Stimulated activated CD4-positive, alpha-beta T cell treated with anti-CD3 and anti-CD28 coated beads, Interleukin-12 subunit alpha, Interleukin-12 subunit beta, amount 100 ng/mL, for 4 hours (primary cell): ENCODE measurements around the gene ETV6.

Source experiments
- DNase-seq: peaks from one replicate; pipeline ENCODE4 v3.0.0-alpha.2; 2020

Gene ETV6

DNA sequence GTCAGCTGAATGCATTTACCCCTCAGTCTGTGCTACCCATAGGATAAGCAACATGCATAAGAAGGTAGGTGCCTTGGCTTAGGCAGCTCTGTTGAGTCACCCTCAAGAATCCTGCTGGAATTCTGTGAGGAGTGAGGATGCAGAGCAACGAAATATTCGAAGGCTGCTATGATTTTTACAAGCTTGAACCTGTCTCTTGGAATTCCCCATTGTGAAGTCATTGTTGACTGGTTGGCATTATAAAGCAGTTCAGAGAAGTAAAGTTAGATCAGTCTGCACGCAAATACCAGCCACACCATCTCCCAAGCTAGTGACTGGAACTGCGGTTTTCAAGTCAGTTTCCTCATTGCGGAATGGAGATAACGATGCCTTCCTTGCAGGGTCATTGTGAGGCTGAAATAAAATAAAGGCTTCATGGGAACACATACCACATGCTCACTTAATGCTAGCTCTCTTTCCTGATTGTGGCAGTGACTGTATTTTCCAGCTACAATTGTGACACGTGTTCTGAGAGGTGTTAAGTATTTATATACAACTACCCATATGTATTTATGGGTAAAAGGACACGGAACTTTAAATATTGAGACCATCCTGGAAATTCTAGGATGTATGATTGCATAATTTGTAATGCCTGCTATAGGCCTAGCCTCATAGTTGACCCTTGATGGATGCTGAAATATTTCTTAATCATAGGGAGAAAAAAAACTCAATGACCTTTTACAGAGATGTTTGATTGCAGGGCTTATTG lies 96.7 kb downstream of the ETV6 start:
- DNase-seq: no peak

- no peak for DNase-seq
These were observed 97.7 kb downstream of the ETV6 start for GRCh38 chr12:11746940-11747716.

GRCh38 chr12:11747969-11748368 lies 98.5 kb downstream of the ETV6 start:
- DNase-seq: no peak

GRCh38 chr12:11748903-11749302 lies 99.4 kb downstream of the ETV6 start:
- DNase-seq: no peak

DNA sequence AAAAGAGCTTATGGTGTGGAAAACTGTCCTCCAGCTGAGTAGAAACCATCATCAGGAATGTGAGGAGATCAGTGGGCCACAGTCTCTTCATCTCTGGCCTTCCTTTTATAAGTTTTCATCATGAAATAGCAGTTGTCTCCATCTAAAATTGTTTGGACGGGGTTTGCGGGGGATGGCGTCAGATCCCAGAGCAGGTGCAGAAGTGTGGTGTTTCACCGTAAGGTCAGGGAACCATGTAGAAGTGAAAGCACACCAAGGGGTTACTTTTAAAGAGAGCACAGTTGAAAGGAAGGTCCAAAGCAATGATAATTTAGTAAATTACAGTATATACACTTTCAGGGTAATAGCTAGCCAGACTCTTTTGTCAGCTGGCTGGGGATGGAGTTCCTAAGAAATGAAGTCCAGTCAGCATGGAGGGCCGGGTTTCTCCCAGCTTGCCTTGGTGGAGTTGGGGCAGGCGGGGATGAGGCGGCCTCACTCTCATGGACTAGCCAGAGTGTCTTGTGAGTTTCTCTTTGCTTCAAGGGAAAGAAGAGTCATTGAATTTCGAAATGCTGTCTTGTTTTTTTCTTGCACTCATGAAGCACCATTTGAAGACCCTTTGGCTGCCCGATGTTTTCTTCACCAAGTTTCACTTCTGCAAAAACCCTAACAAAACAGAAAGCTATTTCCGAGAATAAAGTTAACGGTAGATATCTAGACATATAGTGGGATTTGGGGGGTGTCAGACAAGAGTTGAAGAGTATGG lies 100.6 kb downstream of the ETV6 start:
- DNase-seq: no peak

DNA sequence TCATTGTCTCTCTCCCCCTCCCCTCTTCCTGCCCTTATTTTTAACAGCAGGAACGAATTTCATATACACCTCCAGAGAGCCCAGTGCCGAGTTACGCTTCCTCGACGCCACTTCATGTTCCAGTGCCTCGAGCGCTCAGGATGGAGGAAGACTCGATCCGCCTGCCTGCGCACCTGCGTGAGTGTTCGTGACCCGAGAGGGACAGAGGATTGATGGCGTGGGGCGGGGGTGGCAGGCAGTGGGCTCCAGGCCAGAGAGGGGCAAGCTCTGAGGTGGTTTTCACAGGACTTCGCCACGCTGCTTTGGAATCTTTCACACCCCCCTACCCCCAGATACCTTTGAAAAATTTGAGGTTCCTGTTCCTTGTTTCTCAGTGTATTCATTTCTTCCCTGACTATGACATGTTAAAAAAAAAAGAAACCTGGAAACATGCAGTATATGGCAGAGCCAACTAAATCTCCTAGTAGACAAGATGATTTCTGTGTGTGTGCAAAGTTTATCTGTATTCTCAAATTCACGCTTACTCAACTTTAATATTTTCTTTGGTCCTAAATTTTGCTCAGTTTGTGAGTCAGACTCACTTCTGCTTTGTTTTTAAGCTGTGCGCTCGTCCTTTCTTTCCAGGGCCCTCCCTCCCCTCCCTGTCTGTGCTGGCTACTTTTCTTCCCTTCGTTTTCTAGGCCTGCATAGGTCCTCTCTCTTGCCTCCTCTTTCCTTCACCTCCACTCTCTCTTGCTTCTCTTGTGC lies 103.1 kb downstream of the ETV6 start:
- DNase-seq: no peak

GRCh38 chr12:11753150-11753499 lies 103.7 kb downstream of the ETV6 start:
- DNase-seq: no peak

DNA sequence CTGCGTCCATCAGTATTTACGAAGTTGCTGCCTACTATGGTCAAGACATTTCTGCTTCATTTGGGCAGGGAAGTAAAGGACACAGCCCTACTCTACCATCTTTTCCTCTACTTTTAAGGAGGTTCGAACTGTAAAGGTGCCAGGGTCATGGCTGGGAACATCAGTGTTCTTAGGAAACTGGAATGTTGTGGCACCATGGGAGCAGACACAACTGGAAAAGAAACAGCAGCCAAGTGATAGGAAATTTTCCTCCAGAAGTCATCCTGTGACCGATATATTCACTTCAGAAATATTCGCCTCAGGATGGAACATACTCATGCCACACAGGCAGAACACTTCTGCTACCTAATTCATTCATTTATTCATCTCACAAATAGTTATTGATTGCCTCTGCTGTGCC lies 104.4 kb downstream of the ETV6 start:
- DNase-seq: no peak

GRCh38 chr12:11754256-11754655 lies 104.8 kb downstream of the ETV6 start:
- no peak for DNase-seq

DNA sequence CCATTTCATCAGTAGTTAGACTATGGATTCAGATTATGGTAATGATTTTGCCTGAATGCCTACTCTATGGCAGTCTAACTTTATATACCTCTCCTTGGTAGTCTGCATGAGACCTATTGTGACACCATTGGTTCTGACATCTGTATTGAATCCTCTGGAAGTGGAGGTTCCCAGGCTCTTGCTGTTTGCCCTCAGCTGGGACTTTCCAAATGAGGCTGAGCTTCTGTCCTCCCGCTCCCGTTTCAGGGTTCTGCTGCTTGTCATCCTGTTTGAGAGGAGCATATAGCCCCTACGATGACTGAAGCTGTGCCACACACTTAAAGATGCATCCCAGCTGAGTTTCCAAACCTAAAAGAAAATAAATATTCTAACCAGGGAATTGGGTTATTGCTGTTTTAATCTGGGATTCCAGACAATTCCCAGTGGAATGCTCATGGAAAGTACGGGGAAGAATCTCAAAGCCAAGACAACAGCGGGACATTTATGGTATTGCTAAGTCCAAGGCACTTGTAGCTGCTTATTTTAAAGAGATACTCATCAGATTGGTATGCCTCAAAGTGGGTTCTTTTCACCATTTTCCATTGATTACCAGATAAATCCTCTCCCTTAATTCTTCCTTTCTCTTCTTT lies 105.9 kb downstream of the ETV6 start:
- DNase-seq: no peak

DNA sequence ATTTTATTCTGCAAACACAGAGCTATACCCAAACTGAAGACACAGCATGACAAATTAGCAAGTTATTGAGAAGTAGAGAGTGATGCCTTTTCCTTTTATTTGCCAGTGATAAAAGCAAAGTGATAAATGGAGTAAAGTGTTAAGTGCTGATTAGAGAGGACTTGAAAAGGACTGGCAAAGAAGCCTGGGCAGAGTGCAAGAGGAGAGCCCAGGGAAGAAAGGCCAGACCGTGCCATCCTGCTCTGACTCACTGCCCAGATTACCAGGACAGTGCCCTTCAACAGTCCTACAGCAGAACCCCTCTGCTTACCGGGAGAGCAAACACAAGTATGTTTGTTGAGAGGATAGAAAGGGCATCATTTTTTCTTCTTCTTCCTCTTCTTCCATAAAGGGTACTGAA lies 106.5 kb downstream of the ETV6 start:
- no peak for DNase-seq

DNA sequence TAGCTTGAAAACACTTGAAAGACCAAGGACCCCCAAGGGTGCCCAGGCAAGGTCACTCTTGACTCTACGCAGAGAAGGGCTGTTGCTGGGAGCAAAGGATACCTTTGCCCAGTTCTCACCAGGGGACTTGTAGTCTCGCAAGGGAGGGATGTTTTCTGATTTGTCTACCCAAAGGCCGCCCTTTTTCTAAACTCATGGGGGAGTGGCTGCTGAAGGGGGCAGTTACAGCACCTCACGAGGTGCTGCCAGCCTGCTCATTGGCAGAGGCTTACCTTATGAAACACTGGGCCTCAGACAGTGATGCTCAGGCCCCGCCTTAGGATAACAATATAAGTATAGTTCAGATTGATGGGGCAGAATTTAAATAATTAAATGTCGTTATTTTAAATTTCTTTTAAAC lies 107.0 kb downstream of the ETV6 start:
- no peak for DNase-seq

- no peak for DNase-seq
These were observed 107.6 kb downstream of the ETV6 start for GRCh38 chr12:11757095-11757494.

DNA sequence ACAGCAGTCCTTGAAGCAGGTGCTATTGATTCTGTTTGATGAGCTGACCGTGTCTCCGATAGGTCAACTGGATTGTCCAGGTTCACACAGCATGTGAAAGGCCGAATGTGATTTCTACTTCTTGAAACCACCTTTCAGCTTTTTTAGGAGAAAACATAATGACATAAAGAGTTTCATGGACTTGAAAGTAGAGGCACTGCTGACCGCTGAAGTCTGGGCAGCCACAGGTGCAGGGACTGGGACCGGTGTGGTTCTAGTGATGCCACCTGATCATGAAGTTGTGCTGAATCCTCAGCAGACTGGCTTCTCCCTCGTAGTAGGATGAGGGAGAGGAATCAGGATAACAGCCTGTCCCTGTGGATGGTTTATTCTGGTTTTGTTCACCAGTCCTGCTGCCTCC lies 108.1 kb downstream of the ETV6 start:
- no peak for DNase-seq

- DNase-seq: no peak
These were observed 108.6 kb downstream of the ETV6 start for GRCh38 chr12:11758087-11758486.

- DNase-seq: no peak
These were observed 109.3 kb downstream of the ETV6 start for GRCh38 chr12:11758510-11759493.

DNA sequence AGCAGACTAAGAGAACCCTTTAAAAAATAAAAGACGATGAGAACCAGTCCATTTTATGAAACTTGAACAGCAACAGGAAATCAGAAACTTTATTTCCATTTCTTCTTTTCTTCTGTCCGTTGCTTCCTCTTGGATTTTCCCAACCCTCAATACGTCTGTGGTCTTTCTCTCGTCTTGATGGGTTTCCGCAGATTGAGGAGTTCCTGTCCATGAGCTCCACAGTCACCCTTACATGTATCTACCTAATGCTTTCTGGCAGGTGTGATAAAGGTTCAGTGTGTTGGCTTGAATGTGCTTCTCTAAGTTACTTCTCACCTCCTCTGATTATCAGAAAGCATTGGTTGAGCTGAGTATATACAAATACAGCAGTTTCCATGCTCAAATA lies 110.0 kb downstream of the ETV6 start:
- DNase-seq: no peak

DNA sequence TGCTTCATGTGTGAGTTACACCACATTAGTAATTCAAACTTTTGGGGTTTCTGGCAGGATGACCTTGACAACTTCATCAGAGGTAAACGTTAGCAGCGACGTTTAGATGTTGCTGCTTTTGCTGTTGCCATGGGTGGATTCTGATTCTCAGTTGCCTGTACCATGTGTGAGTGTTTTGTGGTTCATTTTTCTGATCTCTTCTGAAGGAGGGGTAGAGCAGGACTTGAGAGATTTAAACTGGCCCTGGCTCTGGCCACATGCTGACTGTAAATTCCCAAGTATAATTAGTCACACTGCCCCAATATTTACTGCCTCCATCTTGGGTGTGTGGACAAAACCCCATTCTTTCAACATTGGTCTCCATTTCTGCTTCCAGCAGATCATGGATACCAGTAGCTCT lies 110.4 kb downstream of the ETV6 start:
- no peak for DNase-seq

DNA sequence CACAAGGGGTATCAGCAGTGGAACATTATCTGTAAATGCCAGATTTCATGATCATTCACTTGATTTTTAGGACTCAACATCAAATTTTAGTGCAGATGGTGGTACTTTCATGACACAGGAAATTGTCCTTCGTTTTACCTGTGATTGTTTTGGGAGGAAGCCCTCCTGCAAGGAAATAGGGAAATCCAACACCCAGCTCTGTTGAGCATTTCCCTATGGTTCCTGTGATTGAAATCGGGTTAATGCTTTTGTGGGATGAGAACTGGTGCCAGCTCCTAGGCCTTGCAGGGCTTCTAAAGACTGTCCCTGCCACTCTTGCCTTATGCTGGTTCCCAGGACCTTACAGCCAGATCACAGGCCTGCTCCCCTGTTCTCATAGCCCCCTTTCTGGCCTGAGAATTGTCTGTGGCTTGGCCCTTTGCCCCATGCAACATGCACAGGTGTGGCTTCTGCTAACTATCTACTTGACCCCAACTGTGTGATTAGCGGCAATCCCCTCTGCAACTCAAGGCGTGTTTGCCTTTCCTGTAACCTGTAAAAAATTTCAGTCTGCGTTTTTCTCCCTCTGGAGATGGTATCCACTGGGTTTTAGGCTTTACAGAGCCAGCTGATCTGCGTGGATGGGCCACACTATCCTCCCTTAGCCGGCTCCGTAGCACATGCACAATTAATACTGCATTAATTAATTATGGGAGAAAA lies 112.5 kb downstream of the ETV6 start:
- DNase-seq: no peak

DNA sequence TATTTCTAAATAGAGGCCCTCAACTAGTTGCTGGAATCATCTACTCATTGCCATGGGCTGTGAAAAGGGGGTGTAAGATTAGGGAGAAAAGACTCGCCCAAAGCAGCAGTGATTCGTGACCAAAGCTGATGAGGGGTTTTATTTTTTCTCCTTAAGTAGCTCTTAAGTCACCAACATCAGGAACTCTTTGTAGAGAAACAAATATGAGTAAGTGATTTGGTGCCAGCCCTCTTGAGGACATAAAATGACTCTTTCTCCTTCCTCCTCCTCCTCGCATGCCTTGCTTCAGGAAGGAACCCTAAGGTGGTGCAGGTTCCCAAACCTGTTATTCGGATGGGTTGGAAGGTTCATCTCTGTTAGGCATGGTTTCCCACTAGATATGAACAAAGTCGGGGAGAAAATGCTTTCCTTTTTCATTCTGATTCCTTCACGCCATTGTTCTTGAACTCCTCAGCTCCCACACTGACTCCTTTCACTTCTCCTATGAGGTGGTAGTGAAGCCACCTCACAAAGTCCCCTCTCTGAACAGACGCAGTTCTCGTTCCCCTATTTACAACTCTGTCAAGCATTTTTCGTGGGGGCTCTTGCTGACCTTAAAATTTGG lies 113.4 kb downstream of the ETV6 start:
- DNase-seq: no peak
